Ascending aorta (tissue), 2 donors: ENCODE measurements around the gene PIM1. TPM values are rescaled to one million over a fixed set of nuclear protein-coding genes. Genes with fewer than 3 reads are reported as not detected.
"Not testable (repeated sequence)": the region's sequence is repeated elsewhere in the genome, so short reads cannot be mapped to it uniquely, and the experiment has no call there.

Source experiments
- DNase-seq, 2 donors: peaks; one replicate each; pipeline ENCODE4 v3.0.0-alpha.2; 2019; ENCODE audit warnings: low spot score in 2 of 2
- H3K27ac ChIP-seq, 2 donors: fragments of 200-600 bp; sonication (generic); one replicate each; pipeline ENCODE4 v1.5.1; 2016 to 2017; ENCODE audit warnings: mild to moderate bottlenecking in 1 of 2
- H3K27me3 ChIP-seq: fragments of 200-600 bp; sonication (generic); one replicate; pipeline ENCODE4 v1.5.1; 2017
- H3K36me3 ChIP-seq, 2 donors: fragments of 200-600 bp; sonication (generic); one replicate each; pipeline ENCODE4 v1.5.1; 2016
- H3K4me1 ChIP-seq, 2 donors: fragments of 200-600 bp; sonication (generic); one replicate each; pipeline ENCODE4 v1.5.1; 2016 to 2017; ENCODE audit warnings: mild to moderate bottlenecking in 1 of 2
- H3K4me3 ChIP-seq, 2 donors: fragments of 200-600 bp; sonication (generic); one replicate each; pipeline ENCODE4 v1.5.1; 2016 to 2017; ENCODE audit warnings: mild to moderate bottlenecking in 1 of 2
- H3K9me3 ChIP-seq, 2 donors: fragments of 200-600 bp; sonication (generic); one replicate each; pipeline ENCODE4 v1.5.1; 2016
- intact Hi-C: fragments of 100-400 bp; cut with DNase I; formaldehyde crosslinking; loops from one replicate; pipeline ENCODE4 v1.15.1; 2023
- total RNA-seq: library from RNA; depleted of rRNA; stranded (reverse); fragments of >200 nt; gene quantifications from one replicate; pipeline ENCODE4 v1.1.0, GENCODE V29; 2016
- TF ChIP-seq, protein P1 (sequence below), 3 experiments: fragments of 200-600 bp in 2 of 3; fragments of 450-650 bp in 1 of 3; sonication (generic) in 2 of 3; IDR thresholded peaks; one replicate each; pipeline ENCODE4 v1.5.1; 2016 to 2019; ENCODE audit warnings: antibody characterized with exemption in 3 of 3, mild to moderate bottlenecking in 1 of 3, moderate library complexity in 1 of 3

Gene PIM1
- total RNA-seq, 1 donor from 2014 or later: 17.7 TPM

DNA sequence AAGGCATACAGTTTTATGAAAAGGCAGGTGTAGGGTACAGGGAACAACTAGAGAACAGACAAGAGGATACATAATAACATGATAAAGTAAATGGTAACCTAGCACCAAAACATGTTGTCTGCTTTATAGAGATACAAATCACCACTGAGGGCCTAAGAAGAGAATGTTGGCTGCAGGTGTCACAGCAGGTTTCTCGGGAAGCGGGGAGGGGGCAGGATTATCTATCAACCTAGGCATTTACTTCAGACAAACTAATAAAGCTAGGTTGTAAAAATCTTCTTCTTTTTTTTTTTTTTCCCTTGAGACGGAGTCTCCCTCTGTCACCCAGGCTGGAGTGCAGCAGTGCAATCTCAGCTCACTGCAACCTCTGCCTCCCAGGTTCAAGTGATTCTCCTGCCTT is 22.7 kb downstream of the PIM1 start:
- TF ChIP-seq, protein P1, sequence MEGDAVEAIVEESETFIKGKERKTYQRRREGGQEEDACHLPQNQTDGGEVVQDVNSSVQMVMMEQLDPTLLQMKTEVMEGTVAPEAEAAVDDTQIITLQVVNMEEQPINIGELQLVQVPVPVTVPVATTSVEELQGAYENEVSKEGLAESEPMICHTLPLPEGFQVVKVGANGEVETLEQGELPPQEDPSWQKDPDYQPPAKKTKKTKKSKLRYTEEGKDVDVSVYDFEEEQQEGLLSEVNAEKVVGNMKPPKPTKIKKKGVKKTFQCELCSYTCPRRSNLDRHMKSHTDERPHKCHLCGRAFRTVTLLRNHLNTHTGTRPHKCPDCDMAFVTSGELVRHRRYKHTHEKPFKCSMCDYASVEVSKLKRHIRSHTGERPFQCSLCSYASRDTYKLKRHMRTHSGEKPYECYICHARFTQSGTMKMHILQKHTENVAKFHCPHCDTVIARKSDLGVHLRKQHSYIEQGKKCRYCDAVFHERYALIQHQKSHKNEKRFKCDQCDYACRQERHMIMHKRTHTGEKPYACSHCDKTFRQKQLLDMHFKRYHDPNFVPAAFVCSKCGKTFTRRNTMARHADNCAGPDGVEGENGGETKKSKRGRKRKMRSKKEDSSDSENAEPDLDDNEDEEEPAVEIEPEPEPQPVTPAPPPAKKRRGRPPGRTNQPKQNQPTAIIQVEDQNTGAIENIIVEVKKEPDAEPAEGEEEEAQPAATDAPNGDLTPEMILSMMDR (IDR thresholded peaks at IDR 0.05): no peak
- Histone ChIP-seq H3K36me3 (no peaks in the 10 kb centered on the region), H3K9me3 (peaks cover 0 to 7% of the 10 kb centered on the region in 2 donors), H3K4me1 (no peaks in the 10 kb centered on the region), H3K27me3 (no peaks in the 10 kb centered on the region), H3K4me3 (no peak overlapping the region), H3K27ac (no peak overlapping the region)
- no peak for DNase-seq
- intact Hi-C loops: no loop called here

DNA sequence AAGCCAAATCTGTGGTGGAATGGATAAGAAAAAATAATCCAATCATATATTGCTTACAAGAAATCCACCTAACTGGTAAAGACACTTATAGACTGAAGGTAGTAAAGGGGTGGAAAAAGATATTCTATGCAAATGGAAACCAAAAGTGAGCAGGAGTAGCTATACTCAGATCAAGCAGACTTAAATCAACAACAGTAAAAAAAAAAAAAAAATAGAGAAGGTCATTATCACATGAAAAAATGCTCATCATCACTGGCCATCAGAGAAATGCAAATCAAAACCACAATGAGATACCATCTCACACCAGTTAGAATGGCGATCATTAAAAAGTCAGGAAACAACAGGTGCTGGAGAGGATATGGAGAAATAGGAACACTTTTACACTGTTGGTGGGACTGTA is 24.9 kb downstream of the PIM1 start:
- DNase-seq, intact Hi-C loops, H3K27me3 ChIP-seq, H3K9me3 ChIP-seq, H3K27ac ChIP-seq, H3K4me1 ChIP-seq, H3K4me3 ChIP-seq, H3K36me3 ChIP-seq: not testable (repeated sequence)

DNA sequence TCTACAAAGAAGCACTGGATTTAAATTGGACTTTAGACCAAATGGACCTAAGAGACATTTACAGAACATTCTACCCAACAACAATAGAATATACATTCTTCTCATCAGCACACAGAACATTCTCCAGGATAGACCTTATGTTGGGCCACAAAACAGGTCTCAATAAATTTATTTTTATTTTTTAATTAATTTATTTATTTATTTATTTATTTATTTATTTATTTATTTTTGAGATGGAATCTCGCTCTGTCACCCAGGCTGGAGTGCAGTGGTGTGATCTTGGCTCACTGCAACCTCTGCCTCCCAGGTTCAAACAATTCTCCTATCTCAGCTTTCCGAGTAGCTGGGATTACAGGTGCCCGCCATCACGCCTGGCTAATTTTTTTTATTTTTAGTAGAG is 26.5 kb downstream of the PIM1 start:
- H3K4me1 ChIP-seq, H3K36me3 ChIP-seq, DNase-seq, H3K27me3 ChIP-seq, intact Hi-C loops, H3K4me3 ChIP-seq, H3K9me3 ChIP-seq, H3K27ac ChIP-seq: not testable (repeated sequence)

DNA sequence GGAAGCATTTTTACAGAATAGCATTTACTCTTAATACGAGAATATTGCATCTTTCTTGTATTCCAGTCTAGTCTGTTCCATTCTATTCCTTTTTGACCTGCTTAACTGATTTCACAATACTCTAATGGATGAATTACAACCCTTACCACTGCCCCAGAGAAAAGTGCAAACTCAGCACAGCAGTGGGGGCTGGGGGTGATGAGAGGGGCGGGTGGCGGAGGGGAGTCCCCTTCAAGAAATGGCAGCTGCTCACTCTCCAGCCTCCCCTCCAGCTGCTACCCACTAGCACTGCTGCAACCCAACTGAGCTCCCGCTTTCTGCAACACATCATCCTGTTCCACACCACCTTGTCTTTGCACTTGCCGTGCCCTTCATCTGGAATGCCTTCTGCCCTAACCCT is 30.1 kb downstream of the PIM1 start:
- Histone ChIP-seq H3K9me3 (no peaks in the 10 kb centered on the region), H3K4me3 (no peak overlapping the region), H3K4me1 (no peaks in the 10 kb centered on the region), H3K27me3 (no peaks in the 10 kb centered on the region), H3K36me3 (no peaks in the 10 kb centered on the region), H3K27ac (no peak overlapping the region)
- TF ChIP-seq, protein P1 (IDR thresholded peaks at IDR 0.05): no peak
- intact Hi-C loops: no loop called here
- no peak for DNase-seq

DNA sequence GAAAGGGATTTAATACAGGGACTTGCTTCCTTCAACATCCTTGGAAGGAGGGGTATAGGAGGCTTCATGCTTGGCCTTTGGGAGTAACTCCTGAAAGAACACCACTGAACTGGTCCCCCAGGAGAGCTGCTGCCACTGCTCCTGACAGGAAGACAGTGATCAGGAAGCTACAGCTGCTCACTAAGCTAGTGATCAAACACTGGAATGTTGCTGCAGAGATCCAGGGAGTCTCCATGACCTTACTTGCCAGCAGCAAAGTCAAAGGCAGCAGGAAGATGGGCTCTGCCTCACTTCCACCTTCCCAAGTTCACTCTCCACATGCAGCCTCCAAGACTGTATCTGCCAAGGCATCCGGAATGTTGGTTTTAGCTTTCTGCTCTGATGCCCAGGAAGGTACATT is 31.8 kb downstream of the PIM1 start:
- Histone ChIP-seq H3K4me1 (no peaks in the 10 kb centered on the region), H3K27me3 (no peaks in the 10 kb centered on the region), H3K36me3 (no peaks in the 10 kb centered on the region), H3K4me3 (no peak overlapping the region), H3K27ac (no peak overlapping the region), H3K9me3 (no peaks in the 10 kb centered on the region)
- TF ChIP-seq, protein P1 (IDR thresholded peaks at IDR 0.05): no peak
- intact Hi-C loops: no loop called here
- DNase-seq: no peak

DNA sequence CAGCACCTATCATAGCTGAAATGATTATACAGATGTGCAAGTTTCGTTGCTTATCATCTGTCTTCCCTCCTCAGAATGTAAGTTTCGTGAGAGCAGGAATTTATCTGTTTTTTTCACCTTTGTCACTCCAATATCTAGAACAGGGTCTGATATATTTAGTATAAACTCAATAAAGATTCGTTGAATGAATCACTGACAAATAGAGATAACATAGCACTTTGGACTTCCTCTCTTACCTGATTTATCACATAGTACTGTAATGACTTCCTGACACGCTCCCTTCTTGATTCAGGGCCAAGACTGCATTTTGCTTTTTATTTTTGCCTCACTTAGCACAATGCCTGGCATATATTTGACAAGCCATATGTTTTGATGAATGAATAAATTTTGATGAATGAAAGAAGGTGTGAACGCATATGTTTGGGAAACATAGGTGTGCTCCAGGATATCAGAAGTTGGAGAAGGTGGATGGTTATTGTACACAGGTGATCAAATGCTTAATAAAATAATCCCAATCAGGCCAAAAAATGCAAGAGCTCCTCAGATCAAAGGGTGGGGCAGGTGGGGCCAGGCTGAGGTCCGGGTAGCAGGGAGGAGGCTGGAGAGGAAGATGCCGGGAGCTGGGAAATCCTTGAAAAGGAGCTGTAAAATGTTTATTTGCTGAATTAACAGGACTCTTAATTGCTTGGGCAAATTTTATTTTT is 33.0 kb downstream of the PIM1 start:
- Histone ChIP-seq H3K27ac (no peak overlapping the region), H3K4me3 (no peak overlapping the region), H3K4me1 (no peaks in the 10 kb centered on the region), H3K36me3 (no peaks in the 10 kb centered on the region), H3K27me3 (no peaks in the 10 kb centered on the region), H3K9me3 (no peaks in the 10 kb centered on the region)
- TF ChIP-seq, protein P1 (IDR thresholded peaks at IDR 0.05): no peak
- DNase-seq: no peak
- intact Hi-C loops: no loop called here
